OCI-LY1 (cell line): ENCODE results near the gene L3MBTL2.

Experiments used
- H2AFZ ChIP-seq: fragments of 200-600 bp; sonication (generic), shearing (Covaris generic); 2 replicates; pipeline ENCODE4 v1.6.0; 2014; ENCODE audit warnings: antibody characterized with exemption, mild to moderate bottlenecking, low read length
- H3F3A ChIP-seq: fragments of 200-600 bp; sonication (generic), shearing (Covaris generic); 2 replicates; pipeline ENCODE4 v1.6.0; 2014; ENCODE audit warnings: mild to moderate bottlenecking, antibody characterized with exemption, low read length, moderate library complexity; ENCODE audit not compliant: insufficient read depth
- H3K27ac ChIP-seq: fragments of 200-600 bp; sonication (generic); 2 replicates; pipeline ENCODE4 v1.5.1; 2014; ENCODE audit warnings: low read length, mixed run types, mild to moderate bottlenecking, low read depth; ENCODE audit not compliant: poor library complexity, severe bottlenecking
- H3K27me3 ChIP-seq: fragments of 200-600 bp; sonication (generic); 2 replicates; pipeline ENCODE4 v1.6.0; 2014; ENCODE audit warnings: antibody characterized with exemption, mild to moderate bottlenecking, low read length, moderate library complexity; ENCODE audit not compliant: insufficient read depth
- H3K36me3 ChIP-seq: fragments of 200-600 bp; sonication (generic); 2 replicates; pipeline ENCODE4 v1.6.1; 2014; ENCODE audit warnings: mild to moderate bottlenecking, antibody characterized with exemption, low read length, moderate library complexity, mixed read lengths; ENCODE audit not compliant: insufficient read depth
- H3K4me1 ChIP-seq: fragments of 200-600 bp; sonication (generic); 2 replicates; pipeline ENCODE4 v1.5.1; 2014; ENCODE audit warnings: mild to moderate bottlenecking, low read length, moderate library complexity; ENCODE audit not compliant: insufficient read depth, severe bottlenecking
- H3K4me2 ChIP-seq: fragments of 200-600 bp; sonication (generic), shearing (Covaris generic); 2 replicates; pipeline ENCODE4 v1.6.1; 2014; ENCODE audit warnings: low read length
- H3K4me3 ChIP-seq: fragments of 200-600 bp; sonication (generic); 2 replicates; pipeline ENCODE4 v1.5.1; 2014; ENCODE audit warnings: low read length, low read depth, mild to moderate bottlenecking, mixed read lengths; ENCODE audit not compliant: poor library complexity, severe bottlenecking
- H3K79me2 ChIP-seq: fragments of 200-600 bp; shearing (Covaris generic); 2 replicates; pipeline ENCODE4 v1.6.1; 2016; ENCODE audit warnings: mixed run types, low read length, mixed read lengths; ENCODE audit not compliant: insufficient read depth
- H3K9ac ChIP-seq: fragments of 200-600 bp; sonication (generic), shearing (Covaris generic); 2 replicates; pipeline ENCODE4 v1.6.1; 2014; ENCODE audit warnings: mild to moderate bottlenecking, low read length, mixed read lengths
- H3K9me2 ChIP-seq: fragments of 200-600 bp; sonication (generic), shearing (Covaris generic); 2 replicates; pipeline ENCODE4 v1.6.1; 2014; ENCODE audit warnings: low read depth, mild to moderate bottlenecking, low read length, mixed read lengths
- H3K9me3 ChIP-seq: fragments of 200-600 bp; shearing (Covaris generic); 2 replicates; pipeline ENCODE4 v1.6.1; 2014; ENCODE audit warnings: low read length, mixed read lengths
- H4K20me1 ChIP-seq: fragments of 200-600 bp; sonication (generic), shearing (Covaris generic); 2 replicates; pipeline ENCODE4 v1.6.0; 2016; ENCODE audit warnings: mild to moderate bottlenecking, low read length; ENCODE audit not compliant: insufficient read depth
- EZH2 ChIP-seq: fragments of 200-600 bp; sonication (generic), shearing (Covaris generic); IDR thresholded peaks from 2 replicates; pipeline ENCODE4 v1.8.0; 2017; ENCODE audit warnings: borderline replicate concordance, mixed run types, mild to moderate bottlenecking, antibody characterized with exemption, low read length, moderate library complexity, mixed read lengths
- TF ChIP-seq, protein P1 (sequence below): fragments of 200-600 bp; sonication (generic), shearing (Covaris generic); IDR thresholded peaks from 2 replicates; pipeline ENCODE4 v1.5.1; 2017; ENCODE audit warnings: mild to moderate bottlenecking, antibody characterized with exemption, low read length, moderate library complexity, mixed read lengths

L3MBTL2 gene

DNA sequence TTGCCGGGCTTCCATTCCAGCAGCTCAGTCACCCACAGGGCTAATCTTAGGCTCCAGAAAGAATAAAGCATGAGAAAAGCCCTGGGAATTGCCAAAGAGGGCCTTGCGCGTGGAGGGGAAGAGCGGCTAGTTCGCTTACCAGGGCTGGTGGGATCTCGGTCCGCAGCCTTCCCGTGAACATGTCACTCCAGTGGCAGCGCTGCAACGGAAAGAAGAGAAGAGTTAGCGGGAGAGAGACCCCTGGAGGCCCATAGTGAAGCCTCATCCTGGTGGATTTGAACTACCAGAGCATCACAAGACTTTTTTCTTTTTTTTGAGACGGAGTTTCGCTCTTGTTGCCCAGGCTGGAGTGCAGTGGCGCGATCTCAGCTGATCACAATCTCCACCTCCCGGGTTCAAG lies 62.8 kb downstream of the L3MBTL2 start:
- H3K4me3 ChIP-seq: no peak overlapping the region
- peaks cover 93% of the 10 kb centered on the region for H3K36me3 ChIP-seq
- no peaks in the 10 kb centered on the region for H3K4me1 ChIP-seq
- no peak overlapping the region for H3K27ac ChIP-seq
- no peak overlapping the region for H3K9ac ChIP-seq
- no peaks in the 10 kb centered on the region for H3F3A ChIP-seq
- no peak overlapping the region for H3K4me2 ChIP-seq
- no peaks in the 10 kb centered on the region for H3K27me3 ChIP-seq
- H2AFZ ChIP-seq: no peak overlapping the region
- no peak for TF ChIP-seq EZH2
- TF ChIP-seq, protein P1, sequence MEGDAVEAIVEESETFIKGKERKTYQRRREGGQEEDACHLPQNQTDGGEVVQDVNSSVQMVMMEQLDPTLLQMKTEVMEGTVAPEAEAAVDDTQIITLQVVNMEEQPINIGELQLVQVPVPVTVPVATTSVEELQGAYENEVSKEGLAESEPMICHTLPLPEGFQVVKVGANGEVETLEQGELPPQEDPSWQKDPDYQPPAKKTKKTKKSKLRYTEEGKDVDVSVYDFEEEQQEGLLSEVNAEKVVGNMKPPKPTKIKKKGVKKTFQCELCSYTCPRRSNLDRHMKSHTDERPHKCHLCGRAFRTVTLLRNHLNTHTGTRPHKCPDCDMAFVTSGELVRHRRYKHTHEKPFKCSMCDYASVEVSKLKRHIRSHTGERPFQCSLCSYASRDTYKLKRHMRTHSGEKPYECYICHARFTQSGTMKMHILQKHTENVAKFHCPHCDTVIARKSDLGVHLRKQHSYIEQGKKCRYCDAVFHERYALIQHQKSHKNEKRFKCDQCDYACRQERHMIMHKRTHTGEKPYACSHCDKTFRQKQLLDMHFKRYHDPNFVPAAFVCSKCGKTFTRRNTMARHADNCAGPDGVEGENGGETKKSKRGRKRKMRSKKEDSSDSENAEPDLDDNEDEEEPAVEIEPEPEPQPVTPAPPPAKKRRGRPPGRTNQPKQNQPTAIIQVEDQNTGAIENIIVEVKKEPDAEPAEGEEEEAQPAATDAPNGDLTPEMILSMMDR: no peak
- H3K79me2 ChIP-seq: no peaks in the 10 kb centered on the region
- H3K9me2 ChIP-seq: no peaks in the 10 kb centered on the region
- H4K20me1 ChIP-seq: no peaks in the 10 kb centered on the region
- no peaks in the 10 kb centered on the region for H3K9me3 ChIP-seq

DNA sequence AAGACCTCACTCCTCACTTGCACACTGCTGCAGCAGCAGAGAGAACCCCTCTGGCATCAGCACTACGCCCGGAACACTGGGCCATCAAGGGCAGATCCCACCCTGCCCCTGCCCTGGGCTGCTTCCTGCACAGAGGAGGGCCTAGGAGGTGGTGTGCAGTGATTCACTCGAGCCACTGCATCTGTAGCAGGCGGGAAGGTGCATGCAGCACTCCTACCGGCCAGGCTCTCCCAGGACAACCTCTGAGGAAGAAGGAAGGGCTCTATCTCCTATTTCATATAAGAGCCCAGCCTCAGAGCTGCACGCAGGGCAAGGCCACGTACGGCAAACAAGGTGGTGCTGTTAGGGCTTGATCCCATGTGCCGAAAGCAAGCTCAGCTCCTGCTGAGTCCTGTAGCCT lies 66.7 kb downstream of the L3MBTL2 start:
- Histone ChIP-seq H3K4me1 (no peaks in the 10 kb centered on the region), H3K9me2 (no peaks in the 10 kb centered on the region), H3F3A (no peaks in the 10 kb centered on the region), H3K27me3 (no peaks in the 10 kb centered on the region), H3K9me3 (no peaks in the 10 kb centered on the region), H4K20me1 (no peaks in the 10 kb centered on the region), H3K9ac (no peak overlapping the region), H3K79me2 (no peaks in the 10 kb centered on the region), H3K4me3 (no peak overlapping the region), H2AFZ (no peak overlapping the region), H3K27ac (no peak overlapping the region), H3K36me3 (peaks cover 93% of the 10 kb centered on the region), H3K4me2 (no peak overlapping the region)
- no peak for TF ChIP-seq EZH2

DNA sequence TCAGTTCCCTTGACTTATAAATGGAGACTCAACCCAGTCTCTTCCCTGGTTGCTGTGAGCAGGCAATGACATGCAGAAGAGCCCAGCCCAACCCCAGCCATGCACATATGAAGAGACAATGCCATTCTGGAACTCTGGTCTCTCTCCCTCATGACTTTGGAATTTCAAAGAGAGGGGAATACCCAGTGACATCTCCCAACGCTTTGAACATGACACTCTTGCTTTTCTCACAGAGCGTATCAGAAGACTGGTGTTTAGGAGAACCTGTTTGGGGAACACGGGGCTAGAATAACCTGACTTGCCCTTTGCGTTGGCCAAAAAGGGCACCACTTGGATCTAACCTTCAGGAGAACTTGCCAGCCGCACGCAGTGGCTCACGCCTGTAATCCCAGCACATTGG lies 68.0 kb downstream of the L3MBTL2 start:
- Histone ChIP-seq H3K27ac (no peak overlapping the region), H3K9me3 (no peaks in the 10 kb centered on the region), H3K4me3 (no peak overlapping the region), H3K4me1 (no peaks in the 10 kb centered on the region), H3K9ac (no peak overlapping the region), H3K4me2 (no peak overlapping the region), H3K27me3 (no peaks in the 10 kb centered on the region), H2AFZ (no peak overlapping the region), H3K36me3 (peaks cover 93% of the 10 kb centered on the region), H3F3A (no peaks in the 10 kb centered on the region), H4K20me1 (no peaks in the 10 kb centered on the region), H3K9me2 (no peaks in the 10 kb centered on the region), H3K79me2 (no peaks in the 10 kb centered on the region)
- TF ChIP-seq, protein P1: no peak
- no peak for TF ChIP-seq EZH2

DNA sequence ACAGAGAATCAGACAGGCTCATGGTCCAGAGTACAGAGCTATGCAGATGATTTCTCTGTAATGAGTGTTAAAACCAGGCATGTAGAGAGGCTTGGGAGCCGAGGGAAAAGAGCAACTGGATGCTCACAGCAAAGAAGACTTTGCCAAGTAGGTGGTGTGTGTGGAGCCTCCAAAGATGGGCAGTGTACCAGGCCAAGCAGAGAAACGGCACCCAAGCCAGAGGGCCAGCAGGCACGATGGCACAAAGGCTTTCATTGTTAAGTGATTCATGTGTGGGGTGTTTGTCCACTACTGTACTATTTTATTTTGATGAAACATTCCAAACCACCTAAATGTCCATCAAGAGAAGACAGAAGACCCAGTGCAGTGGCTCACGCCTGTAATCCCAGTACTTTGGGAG lies 69.7 kb downstream of the L3MBTL2 start:
- Histone ChIP-seq H3K4me2 (no peak overlapping the region), H4K20me1 (no peaks in the 10 kb centered on the region), H3K9me2 (no peaks in the 10 kb centered on the region), H2AFZ (no peak overlapping the region), H3K79me2 (no peaks in the 10 kb centered on the region), H3K4me1 (no peaks in the 10 kb centered on the region), H3K27me3 (no peaks in the 10 kb centered on the region), H3K27ac (no peak overlapping the region), H3K4me3 (no peak overlapping the region), H3K36me3 (peaks cover 94% of the 10 kb centered on the region), H3K9ac (no peak overlapping the region), H3F3A (no peaks in the 10 kb centered on the region), H3K9me3 (no peaks in the 10 kb centered on the region)
- TF ChIP-seq, protein P1: no peak
- TF ChIP-seq EZH2: no peak
